ENCODE results near the gene VAMP2.

GRCh38 chr17:8149419-8150193 is 13.1 kb downstream of the VAMP2 start:
- TF ChIP-seq CTCF (IDR thresholded peaks at IDR 0.05; ENCODE audit: insufficient read depth, low read length, poor library complexity, severe bottlenecking) (no peak), EZH2phosphoT487 (conservative IDR thresholded peaks at IDR 0.05; ENCODE audit: low read length) (no peak)
